GM18870 (cell line): ENCODE results near the gene PON1.

Source experiments
- ATAC-seq: cut with Tn5 transposase; IDR thresholded peaks from one replicate; pipeline ENCODE4 v1.9.1; 2021; ENCODE audit warnings: moderate library complexity; ENCODE audit not compliant: unreplicated experiment

The PON1 gene

GRCh38 chr7:95324431-95324830 is at the start of gene PON1:
Gene PON1 (minus strand): TSS chr7:95324532. CDS start chr7:95324475, 57 bp downstream.
- no peak for ATAC-seq

- no peak for ATAC-seq
Observed at GRCh38 chr7:95373323-95373722, 49.0 kb upstream of the PON1 start.

- ATAC-seq = no peak
Observed at GRCh38 chr7:95368235-95368634, 43.9 kb upstream of the PON1 start.

- ATAC-seq = no peak
Observed at GRCh38 chr7:95367606-95368005, 43.3 kb upstream of the PON1 start.

GRCh38 chr7:95365151-95365550 is 40.8 kb upstream of the PON1 start:
- ATAC-seq = no peak

- ATAC-seq = no peak
Observed at GRCh38 chr7:95357623-95358022, 33.3 kb upstream of the PON1 start.

GRCh38 chr7:95342642-95343307 is 18.4 kb upstream of the PON1 start:
- no peak for ATAC-seq

GRCh38 chr7:95342029-95342428 is 17.7 kb upstream of the PON1 start:
- no peak for ATAC-seq

GRCh38 chr7:95340491-95340890 is 16.2 kb upstream of the PON1 start:
- no peak for ATAC-seq

GRCh38 chr7:95338832-95339231 is 14.5 kb upstream of the PON1 start:
- ATAC-seq = no peak

GRCh38 chr7:95335093-95335492 is 10.8 kb upstream of the PON1 start:
- no peak for ATAC-seq

- ATAC-seq = no peak
Observed at GRCh38 chr7:95334447-95334846, 10.1 kb upstream of the PON1 start.

- peak; percentile 31 for ATAC-seq
Observed at GRCh38 chr7:95330961-95331337, 6.6 kb upstream of the PON1 start.

- ATAC-seq = peak; percentile 98
Observed at GRCh38 chr7:95330204-95330960, 6.0 kb upstream of the PON1 start.

- ATAC-seq = no peak
Observed at GRCh38 chr7:95327356-95327755, 3.0 kb upstream of the PON1 start.

- no peak for ATAC-seq
Observed at GRCh38 chr7:95323410-95324129, 762 bp downstream of the PON1 start.

GRCh38 chr7:95322854-95323253 is 1.5 kb downstream of the PON1 start:
- no peak for ATAC-seq

- no peak for ATAC-seq
Observed at GRCh38 chr7:95322396-95322795, 1.9 kb downstream of the PON1 start.

- no peak for ATAC-seq
Observed at GRCh38 chr7:95321720-95322119, 2.6 kb downstream of the PON1 start.

- ATAC-seq = no peak
Observed at GRCh38 chr7:95320651-95321050, 3.7 kb downstream of the PON1 start.

GRCh38 chr7:95319570-95319969 is 4.8 kb downstream of the PON1 start:
- no peak for ATAC-seq
